ENCODE data around the gene RNF130.
"Not testable (repeated sequence)": the region's sequence is repeated elsewhere in the genome, so short reads cannot be mapped to it uniquely, and the experiment has no call there.

RNF130 gene

DNA sequence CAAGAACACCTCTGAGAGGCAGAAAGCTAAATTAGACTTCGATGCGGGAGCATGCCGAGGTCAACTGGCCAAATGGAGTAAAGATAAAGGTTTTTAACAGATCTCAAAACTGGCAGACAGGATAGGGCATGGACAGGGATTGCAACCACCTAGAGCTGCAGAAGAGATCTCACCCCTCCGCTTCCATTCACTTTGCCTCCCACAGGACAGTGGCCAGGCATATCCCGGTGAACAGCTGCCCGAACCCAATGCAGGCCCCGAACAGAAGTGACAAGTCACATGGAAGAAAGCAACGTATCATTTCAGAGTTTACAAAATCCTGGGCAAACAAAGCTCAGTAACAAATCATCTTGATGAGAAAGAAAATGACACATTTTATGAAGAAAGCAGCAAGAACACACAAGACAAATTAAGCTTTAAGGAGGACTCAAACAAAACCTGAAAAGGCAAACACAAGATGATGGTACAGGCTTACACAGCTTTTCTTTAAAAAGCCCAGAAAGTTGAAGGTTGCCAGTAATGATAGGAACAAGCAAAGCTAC lies 18.4 kb downstream of the RNF130 start:
- DNase-seq, result no peak

DNA sequence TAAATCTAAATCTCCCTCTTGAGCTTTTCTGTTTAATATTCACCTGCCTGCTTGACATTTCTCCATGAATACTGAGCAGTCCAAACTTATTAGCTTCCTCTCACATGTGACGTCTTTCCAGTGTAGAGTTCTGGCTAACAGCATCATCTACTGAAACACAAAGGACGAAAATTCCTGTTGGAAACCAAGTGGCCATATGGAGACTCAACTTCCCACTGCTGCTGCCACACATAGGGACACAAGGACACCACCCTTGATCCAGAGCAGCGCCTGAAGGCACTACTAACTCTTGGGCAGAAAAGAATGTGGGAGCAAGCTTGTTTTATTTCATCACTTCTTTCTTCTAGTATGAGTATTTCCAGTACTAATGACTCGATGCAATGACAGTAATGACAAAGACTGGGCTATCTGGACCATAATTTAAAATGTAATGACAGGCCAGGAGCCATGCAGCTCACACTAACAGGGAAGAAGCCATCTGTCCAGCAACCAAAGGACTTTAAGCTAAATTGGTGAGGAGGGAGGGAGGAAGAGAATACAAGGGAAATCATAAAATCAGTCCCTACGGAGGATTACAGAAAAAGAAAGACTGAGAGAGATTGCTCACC lies 19.2 kb downstream of the RNF130 start:
- DNase-seq, result no peak

DNA sequence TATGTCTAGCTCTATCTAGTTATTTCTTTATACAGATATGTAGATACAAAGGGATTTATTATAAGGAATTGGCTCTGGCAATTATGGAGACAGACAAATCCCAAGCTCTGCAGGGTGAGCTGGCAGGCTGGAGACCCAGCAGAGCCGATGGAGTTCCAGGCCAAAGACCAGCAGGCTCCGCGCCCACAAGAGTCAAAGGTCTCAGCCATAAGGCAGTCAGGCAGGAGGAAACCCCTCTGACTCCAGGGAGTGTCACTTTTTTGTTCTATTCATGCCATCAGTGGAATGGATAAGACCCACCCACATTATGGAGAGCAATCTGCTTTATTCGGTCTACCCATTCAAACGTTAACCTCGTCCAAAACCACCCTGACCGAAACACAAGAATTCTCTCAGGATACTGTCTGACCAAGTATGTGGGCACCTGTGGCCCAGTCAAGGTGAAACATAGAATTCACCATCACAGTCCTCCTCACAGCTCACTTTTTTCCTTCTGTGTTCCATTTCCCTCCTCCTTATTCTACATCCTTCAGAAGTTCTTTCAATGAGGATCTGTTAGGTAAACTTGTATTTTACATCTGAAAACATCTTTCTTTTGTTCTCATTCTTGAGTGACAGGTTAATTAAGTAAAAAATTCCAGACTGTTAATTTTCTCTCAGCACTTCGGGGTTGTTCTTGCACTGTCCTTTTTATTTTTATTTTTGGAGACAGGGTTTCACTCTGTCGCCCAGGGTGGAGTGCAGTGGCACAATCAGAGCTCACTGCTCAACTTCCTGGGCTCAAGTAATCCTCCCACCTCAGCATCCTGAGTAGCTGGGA lies 21.2 kb downstream of the RNF130 start:
- DNase-seq, result no peak

DNA sequence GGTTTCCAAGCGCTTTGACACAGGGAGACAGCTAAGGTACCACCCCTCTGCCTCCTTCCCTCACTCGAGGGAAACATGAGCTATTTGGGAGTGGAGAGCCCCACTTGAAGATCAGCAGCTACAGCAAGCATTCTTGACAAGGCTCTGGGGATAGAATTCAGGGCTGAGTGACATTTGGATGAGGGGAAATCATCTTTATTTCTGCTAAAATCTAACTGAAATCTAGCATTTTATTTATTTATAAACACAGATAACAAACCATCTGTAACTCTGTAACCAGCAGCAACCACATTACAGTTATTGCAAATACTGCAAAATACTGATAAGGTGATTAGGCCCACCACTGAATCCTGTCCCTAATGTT lies 22.4 kb downstream of the RNF130 start:
- DNase-seq, result no peak

DNA sequence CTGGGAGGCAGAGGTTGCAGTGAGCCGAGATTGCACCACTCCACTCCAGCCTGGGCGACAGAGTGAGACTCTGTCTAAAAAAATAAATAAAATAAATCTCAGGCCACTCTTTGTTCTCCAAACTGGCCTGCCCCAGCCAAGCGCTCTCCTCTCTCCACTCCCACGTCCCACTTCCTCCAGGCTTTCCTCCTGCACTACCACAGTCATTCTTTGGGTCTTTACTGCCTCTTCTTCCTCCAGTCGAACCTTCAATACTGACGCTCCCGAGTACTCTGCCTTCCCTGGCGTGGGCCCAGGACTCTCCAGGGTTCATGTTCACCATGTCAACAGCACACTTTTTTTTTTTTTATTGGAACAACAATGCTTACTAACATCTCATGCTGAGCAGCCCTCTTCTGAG lies 23.9 kb downstream of the RNF130 start:
- DNase-seq, result no peak

DNA sequence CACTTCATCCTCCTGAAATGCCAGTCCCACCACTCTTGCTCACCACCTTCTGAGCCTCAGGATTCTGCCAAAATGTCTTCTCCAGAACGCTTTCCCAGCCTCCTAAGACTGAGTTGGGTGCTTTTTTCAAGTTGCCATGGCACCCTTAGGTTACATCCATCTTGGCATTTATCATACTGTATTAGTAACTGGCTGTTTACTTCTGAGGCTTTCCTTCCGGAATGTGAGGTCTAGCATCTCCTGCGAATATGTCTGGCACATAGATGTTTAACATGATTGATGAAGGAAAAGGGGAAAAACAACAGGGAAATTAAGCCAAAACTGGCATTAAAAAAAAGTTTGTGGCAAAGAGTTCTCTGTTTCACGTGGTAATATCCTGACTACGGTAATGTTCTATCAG lies 24.9 kb downstream of the RNF130 start:
- DNase-seq, result no peak

DNA sequence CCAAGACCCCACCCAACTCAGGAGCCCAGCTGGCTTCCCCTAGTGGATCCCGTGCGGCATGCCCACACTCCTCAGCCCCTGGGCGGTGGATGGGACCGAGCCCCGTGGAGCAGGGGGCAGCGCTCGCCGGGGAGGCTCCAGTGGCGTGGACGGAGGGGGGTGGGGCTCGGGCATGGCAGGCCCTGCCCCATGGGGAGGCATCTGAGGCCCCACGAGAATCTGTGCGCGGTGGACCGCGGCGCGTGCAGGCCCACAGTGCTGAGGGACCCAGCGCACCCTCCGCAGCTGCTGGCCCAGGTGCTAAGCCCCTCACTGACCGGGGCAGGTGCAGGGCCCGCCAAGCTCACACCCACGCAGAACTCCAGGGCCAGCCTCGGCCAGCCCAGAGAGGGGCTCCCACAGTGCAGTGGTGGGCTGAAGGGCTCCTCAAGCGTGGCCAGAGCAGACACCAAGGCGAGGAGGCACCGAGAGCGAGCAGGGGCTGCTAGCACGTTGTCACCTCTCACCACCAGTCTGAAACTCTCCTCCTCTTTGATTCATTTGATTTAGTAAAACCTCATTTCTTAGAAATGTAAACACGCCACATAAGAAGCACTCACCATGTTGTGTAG lies 25.6 kb downstream of the RNF130 start:
- no peak for DNase-seq

DNA sequence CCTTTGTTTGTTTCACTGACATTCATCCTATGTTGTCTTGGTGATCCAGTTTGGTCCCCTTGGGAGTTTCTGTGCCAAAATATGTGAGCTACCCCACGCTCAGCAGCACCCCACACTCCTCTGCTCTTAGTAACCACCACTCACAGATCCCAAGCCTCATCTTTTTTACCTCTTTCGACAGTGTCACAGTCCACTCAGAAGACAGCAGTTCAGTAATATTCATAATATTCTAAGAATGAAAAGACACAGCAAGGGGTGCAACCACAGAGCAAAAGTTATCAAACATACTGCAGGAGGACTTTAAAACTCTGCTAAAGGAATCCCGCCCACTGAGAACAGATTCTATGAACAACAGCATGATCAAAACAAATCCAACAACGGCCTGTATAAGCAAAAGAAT lies 28.2 kb downstream of the RNF130 start:
- DNase-seq, result no peak

DNA sequence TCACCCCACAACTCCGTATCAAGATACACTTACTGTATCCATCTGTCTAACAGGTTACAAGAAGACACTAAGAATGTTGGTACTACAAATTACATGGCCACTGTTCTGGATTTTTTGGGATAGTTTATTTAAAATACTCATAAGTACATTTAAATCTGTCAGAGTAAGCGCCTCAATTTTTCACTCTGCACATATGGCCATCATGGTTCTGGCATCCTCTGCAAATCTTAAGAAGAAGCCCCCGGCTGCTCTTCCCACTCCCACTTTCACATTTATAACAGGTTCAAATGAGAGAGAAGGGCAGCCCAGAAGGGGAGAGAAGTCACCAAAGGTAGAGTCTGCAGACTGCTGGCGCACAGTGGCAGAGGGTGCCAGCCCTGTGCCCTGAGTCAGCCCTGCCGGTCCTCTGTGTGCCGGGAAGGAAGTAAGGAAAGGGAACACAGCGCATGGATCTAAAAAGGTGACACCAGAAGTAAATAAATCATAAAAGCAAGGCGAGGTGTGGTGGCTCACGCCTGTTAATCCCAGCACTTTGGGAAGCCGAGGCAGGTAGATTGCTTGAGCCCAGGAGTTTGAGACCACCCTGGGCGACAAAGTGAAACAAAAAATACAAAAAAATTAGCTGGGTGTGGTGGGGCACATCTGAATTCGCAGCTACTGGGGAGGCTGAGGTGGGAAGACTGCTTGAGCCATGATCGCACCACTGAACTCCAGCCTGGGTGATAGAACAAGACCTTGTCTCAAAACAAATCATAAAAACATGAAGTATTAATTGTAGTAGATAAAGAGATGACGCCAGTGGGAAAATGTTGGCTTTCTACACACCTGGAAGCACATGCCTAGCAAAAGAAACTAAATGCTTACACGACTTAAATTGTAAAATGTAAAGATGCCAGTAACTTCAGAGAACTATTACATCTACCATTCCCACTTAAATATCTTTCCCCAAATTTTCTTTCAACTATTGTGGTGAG lies 30.0 kb downstream of the RNF130 start:
- DNase-seq, result no peak

DNA sequence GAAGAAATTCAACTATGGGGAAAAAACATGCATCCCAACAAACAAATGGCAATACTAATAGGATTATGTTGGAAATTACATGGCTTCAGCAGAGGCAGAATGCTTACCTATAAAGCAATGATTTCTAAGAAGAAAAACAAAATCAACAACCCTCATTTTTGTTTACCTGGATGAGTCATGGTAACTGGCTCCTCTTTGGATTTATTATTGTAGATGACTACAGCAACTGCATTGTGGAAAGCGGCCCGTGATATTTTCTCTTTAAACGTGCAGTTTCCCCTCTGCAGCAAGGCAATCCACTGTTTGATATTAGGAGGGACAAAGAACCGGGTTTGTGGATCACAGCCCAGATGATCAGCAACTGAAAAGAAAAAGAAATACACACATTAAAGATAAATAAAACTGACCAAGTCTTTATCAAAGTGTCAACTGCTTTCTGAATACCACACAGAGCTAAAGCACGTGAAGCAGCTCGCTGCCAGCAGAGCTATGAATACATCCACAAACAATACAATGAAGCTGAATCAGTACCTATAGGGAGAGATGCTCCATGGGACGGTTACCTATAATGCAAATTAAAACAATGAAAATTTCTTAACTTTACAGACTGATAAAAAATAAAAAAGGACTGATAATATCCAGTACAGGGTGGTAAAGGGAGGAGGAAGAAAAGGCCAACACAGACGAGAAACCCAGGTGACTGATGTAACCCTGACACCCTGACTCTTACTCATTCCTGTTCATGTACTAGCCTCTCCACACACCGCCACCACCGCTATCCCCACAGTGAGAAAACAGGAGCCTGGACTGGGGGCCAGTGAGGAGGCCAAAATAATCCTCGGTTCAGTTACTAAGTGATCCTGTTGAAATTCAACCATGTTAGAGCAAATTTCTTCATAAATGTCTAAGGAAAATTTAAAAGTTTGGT lies 31.0 kb downstream of the RNF130 start:
- DNase-seq, result no peak

DNA sequence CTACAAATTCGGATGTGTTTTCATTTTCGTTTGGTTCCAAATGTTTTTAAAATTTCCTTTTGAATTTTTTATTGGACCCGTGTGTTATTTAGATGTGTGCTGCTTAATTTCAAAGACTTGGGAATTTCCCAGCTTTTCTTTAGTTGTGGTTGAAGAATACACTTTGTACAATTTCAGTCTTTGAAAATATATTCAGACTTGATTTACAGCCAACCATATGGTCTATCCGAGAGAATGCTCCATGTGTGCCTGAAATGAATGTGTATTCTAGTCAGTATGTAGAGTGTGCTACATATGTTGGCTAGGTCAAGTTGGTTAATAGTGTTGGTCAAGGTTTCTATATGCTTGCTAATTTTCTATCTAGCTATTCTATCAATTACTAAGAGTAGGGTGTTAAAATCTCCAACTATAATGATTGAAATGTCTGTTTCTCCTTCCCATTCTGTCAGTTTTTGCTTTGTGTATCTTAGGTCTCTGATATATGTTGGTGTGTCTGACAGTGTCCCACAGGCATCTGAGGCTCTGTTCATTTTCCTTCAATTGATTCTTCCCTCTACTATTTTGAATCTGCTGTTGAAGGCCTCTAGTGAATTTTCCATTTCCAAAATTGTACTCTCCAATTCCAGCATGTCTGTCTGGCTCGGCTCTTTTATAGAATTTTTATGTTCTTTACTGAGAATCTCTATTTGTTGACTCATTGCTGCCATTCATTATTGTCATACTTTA lies 36.2 kb downstream of the RNF130 start:
- DNase-seq, result no peak

DNA sequence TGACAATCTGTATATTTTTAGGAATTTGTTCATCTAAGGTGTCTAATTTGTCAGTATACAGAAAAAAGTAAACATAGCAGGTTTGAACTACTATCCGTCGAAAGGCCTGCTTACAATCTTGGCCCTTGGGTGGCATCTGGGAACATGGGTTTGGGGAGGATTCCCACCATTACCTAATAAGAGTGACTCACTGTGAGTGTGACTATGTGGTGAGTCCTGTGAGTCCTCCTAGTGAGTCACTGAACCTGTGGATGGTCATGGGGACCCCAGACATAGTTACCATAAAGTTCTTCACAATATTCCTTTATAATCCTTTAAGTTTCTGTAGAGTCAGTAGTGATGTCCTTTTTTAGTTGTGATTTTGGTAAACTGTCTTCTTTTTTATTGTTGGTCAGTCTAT lies 37.0 kb downstream of the RNF130 start:
- no peak for DNase-seq

DNA sequence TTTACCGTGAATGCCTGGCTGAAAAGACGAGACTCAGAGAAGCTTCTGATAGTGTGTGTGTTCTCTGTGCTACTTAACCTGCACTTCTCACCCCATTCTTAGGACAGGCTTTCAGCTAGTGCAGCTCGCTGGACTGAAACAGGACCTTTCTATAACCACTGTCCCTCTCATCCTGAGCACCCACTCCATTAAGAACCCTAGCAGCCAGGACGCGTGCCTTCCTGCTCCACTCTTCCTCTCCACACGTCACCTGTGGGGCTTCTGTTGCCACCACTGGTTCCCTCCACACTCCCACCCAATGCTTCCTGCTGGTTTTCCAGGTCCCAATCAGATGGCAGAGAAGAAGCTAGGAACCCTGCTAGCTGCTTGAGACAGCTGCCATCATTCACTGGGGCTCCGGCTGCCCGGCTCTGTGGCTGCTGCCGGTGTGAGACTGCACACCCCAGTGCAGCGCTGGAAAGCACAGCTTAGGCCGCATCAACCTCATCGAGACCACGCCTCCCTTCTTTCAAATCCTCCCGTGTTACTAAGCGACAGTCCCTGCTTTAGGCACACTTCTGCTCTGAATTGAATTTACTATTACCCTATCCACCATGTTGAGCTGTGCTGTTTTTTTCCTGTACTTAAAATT lies 44.0 kb downstream of the RNF130 start:
- no peak for DNase-seq

DNA sequence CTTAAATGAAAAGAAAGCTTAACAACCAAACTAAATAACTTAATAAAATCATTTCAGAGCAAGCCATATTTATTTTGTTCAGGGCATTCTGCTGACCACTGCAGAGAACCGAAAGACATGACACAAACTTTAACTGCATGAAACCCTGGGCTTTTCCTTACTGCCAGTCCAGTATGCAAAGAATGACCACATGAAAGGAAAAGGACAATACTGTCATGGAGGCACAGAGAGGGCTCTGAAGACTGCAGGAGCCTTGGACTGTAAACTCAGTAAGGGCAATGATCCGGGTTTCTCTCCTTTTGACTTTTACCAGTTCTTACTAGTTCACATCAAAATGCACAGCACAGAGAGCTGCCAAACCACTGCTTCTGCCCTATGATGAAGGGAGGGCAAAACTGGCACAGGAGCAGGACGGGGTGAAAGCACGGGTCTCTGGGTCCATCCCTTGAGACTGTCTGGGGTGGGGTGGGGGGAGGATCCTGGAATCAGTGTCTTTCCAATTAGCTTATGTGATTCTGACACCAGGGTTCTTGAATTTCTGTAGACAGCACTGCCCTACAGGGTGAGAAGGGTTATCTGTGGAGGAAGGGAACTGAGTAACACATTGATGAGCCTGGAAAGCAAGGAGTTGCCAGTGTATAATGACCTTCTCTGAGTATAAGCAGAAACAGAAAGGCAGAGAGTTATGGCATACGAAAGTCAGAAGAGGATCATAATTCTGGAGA lies 44.7 kb downstream of the RNF130 start:
- DNase-seq, result no peak

DNA sequence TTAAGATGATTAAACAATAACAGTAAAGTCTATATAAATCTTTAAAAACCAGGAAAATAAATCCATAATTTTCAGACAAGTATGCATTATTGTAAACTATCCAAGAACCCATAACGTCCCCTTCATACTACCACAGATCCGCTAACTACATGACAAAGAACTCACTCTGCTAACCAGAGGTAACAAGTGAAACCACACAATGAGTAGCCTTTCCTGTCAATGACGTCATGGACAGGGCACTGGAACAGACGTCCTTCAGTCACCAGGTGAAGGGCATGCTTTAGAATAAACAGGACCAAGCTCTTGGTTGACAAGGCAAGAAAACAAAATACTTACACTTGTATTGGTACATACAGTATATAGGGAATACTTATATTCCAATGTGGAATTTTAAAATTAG lies 45.2 kb downstream of the RNF130 start:
- DNase-seq, result no peak

DNA sequence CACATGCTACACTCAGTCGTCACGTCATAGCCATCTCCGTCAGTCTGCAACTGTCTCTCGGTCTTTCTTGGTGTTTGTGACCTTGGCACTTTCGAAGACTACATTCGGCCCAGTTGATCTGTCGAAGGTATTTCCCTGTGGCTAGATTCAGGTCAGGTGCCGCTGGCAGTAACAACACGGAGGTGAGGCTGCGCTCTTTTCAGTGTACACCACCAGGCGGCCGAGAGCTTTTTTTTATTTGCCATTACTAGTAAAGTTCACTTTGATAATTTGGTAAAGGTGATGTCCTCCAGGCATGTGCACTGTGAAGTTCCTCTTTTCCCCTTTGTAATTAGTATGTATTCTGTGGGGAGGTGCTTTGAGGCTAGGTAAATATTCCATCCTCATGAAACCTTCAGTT lies 49.7 kb downstream of the RNF130 start:
- DNase-seq, result no peak

DNA sequence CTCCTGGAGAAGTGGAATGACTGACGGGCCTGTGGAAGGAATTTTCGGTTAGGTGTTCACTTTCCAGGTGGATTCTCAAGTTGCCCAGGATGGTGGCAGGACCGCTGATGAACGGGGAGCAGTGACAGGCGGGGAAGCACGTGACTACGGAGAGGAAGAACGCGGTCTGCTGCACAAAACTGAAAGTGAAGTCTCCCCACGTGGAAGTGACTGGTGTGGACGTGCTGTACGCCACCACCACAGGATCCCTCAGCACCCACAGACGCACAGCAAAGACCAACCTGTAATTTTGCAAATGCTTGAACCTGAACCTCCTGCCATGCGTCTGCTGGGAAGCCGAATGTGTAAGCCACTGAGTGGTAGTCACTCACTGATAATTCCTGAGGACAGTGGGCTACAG lies 51.4 kb downstream of the RNF130 start:
- DNase-seq, result no peak

DNA sequence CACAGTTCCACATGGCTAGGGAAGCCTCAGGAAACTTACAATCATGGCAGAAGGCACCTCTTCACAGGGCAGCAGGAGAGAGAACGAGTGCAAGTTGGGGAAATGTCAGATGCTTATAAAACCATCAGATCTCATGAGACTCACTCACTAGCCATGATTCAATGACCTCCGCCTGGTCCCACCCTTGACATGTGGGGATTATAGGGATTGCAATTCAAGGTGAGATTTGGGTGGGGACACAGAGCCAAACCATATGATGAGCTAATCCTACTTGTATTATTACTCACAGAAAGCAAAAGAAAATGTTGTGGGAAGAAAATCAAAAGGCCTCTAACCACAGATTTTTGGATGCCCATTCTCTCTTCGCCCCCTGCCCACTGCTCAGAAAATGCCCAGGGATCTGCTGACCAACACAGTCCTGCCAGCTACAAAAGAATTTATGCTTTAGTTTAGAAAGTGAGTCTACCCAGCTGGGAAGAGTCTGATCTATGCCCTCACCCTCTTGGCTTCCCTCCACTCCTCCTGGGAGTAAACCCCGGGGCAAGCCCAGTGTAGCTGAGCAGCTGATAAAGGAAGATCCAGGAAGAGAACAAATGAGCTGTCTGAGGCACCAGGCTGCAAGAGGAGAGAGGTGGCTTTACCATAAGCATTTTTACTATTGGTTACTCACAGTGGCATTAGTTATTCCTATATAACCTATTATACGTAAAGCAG lies 53.1 kb downstream of the RNF130 start:
- DNase-seq, result no peak

DNA sequence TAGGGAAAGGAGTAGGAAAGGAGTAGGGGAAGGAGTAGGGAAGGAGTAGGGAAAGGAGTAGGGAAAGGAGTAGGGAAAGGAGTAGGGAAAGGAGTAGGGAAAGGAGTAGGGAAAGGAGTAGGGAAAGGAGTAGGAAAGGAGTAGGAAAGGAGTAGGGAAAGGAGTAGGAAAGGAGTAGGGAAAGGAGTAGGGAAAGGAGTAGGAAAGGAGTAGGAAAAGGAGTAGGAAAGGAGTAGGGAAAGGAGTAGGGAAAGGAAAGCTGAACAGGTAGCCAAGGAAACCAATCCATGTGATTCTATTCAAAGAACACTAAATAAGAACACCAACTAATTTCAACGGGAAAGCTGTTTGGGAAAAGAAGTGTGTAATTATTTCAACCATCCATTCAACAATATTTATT lies 56.0 kb downstream of the RNF130 start:
- not testable (repeated sequence) for DNase-seq
